Erythroblast (primary cell): Measurements from ENCODE around the gene TAF1C.

Experiments
- DNase-seq, 2 experiments: peaks; one replicate each; lab custom pipeline; 2025; lab: John Stamatoyannopoulos, UW
- GATA1 ChIP-seq: IDR thresholded peaks from 2 replicates; pipeline ENCODE4 v1.6.1; 2011; ENCODE audit warnings: low read depth, mild to moderate bottlenecking, control low read depth, low read length, moderate library complexity
- POLR2A ChIP-seq: IDR thresholded peaks from 2 replicates; pipeline ENCODE4 v1.6.1; 2011; ENCODE audit warnings: mild to moderate bottlenecking, low read length

TAF1C gene

DNA sequence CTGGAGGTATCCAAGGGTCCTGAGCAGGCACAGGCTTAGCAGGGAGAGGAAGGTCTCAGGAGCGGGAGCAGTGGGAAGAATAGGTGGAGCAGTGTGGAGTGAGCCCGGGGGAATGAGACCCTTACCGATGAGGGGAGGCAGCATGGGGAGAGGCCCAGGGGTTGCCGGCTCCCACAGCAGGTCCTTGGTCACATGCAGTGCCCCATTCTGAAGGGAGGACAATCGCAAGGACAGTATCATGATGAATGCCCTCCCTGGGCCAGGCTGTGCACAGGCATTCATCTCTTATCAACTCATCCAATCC, 3.3 kb downstream of the TAF1C start:
- no peak for DNase-seq
- TF ChIP-seq POLR2A, result no peak
- no peak for TF ChIP-seq GATA1

- TF ChIP-seq POLR2A, result no peak
- no peak for TF ChIP-seq GATA1
- no peak for DNase-seq
Measured at GRCh38 chr16:84182680-84183571, 3.9 kb downstream of the TAF1C start.

GRCh38 chr16:84182104-84182503, 4.8 kb downstream of the TAF1C start:
- TF ChIP-seq GATA1 (no peak), POLR2A (no peak)
- no peak for DNase-seq

- TF ChIP-seq POLR2A, result no peak
- no peak for TF ChIP-seq GATA1
- no peak for DNase-seq
Measured at GRCh38 chr16:84181144-84181915, 5.5 kb downstream of the TAF1C start.

DNA sequence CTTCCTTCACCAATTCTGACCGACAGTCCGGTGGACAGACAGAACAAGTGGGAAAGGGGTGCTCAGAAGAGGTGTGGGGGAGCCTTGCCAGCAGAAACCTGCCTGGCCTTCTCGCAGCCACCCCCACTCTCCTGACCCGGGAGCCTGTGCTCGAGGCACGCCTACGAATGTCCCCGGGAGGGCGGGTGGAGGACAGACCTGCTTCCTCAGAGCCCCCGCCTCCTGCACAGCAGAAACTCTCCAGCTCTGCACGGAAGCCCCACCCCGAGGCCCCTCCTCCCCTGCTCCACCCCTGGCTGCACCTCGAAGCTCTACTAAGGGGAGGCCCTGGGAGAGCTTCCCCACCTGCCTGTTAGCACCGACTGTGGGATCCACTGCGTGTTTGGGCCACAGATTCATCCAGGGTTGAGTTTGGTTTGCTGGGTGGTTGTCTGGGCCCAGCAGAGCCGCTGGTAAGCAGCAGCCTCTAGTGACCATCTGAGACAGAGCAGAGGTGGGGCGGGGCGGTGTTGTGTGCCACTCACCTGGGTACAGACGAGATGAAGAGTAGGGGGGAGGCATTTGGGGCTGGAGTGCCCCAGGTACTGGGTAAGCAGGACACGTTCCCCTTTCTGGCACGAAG, 6.2 kb downstream of the TAF1C start:
- DNase-seq, result no peak
- no peak for TF ChIP-seq GATA1
- no peak for TF ChIP-seq POLR2A

GRCh38 chr16:84179612-84180320, 7.1 kb downstream of the TAF1C start:
- DNase-seq, result no peak
- TF ChIP-seq GATA1 (no peak), POLR2A (no peak)

GRCh38 chr16:84178892-84179611, 7.8 kb downstream of the TAF1C start:
- no peak for TF ChIP-seq GATA1
- no peak for DNase-seq

GRCh38 chr16:84178146-84178765, 8.6 kb downstream of the TAF1C start:
- no peak for DNase-seq
- TF ChIP-seq POLR2A (no peak), GATA1 (no peak)

GRCh38 chr16:84177741-84178073, 9.2 kb downstream of the TAF1C start:
- no peak for TF ChIP-seq POLR2A
- no peak for TF ChIP-seq GATA1
- no peak for DNase-seq

GRCh38 chr16:84176192-84177053, 10.4 kb downstream of the TAF1C start:
- DNase-seq, result no peak
- TF ChIP-seq POLR2A (no peak), GATA1 (no peak)

- no peak for TF ChIP-seq GATA1
- no peak for TF ChIP-seq POLR2A
- DNase-seq, result peak; percentile 25 to 46
Measured at GRCh38 chr16:84175350-84176081, 11.3 kb downstream of the TAF1C start.
